Thymus (tissue), 11 donors: ENCODE data around the gene RPS27L. TPM values are rescaled to one million over a fixed set of nuclear protein-coding genes. Genes with fewer than 3 reads are reported as not detected.

Experiments
- DNase-seq, 9 donors: peaks; one replicate each; pipeline ENCODE4 v3.0.0-alpha.2; 2013; ENCODE audit warnings: low spot score in 9 of 9, low read depth in 6 of 9, missing footprints in 1 of 9
- H3K27ac ChIP-seq, 2 donors: one replicate each; pipeline ENCODE4 v1.5.1; 2013; ENCODE audit warnings: control low read depth in 1 of 2, low read depth in 1 of 2, low read length in 1 of 2, mild to moderate bottlenecking in 1 of 2, moderate library complexity in 1 of 2
- H3K27me3 ChIP-seq, 2 donors: one replicate each; pipeline ENCODE4 v1.5.1; 2013; ENCODE audit warnings: low read length in 1 of 2; ENCODE audit not compliant: control insufficient read depth in 2 of 2, insufficient read depth in 1 of 2
- H3K36me3 ChIP-seq, 2 donors: one replicate each; pipeline ENCODE4 v1.5.1; 2013; ENCODE audit warnings: low read length in 1 of 2, mild to moderate bottlenecking in 1 of 2, moderate library complexity in 1 of 2; ENCODE audit not compliant: control insufficient read depth in 2 of 2, insufficient read depth in 2 of 2
- H3K4me1 ChIP-seq, 2 donors: one replicate each; pipeline ENCODE4 v1.5.1; 2013; ENCODE audit warnings: low read length in 2 of 2; ENCODE audit not compliant: control insufficient read depth in 2 of 2, insufficient read depth in 2 of 2
- H3K4me3 ChIP-seq, 2 donors: one replicate each; pipeline ENCODE4 v1.5.1; 2013; ENCODE audit warnings: low read length in 2 of 2, control low read depth in 1 of 2, mild to moderate bottlenecking in 1 of 2
- H3K9me3 ChIP-seq, 2 donors: one replicate each; pipeline ENCODE4 v1.5.1; 2013; ENCODE audit warnings: low read length in 1 of 2, mild to moderate bottlenecking in 1 of 2; ENCODE audit not compliant: control insufficient read depth in 2 of 2, insufficient read depth in 1 of 2
- WGBS: extraction: QIAGEN DNeasy Blood & Tissue Kit; methylation state at CpG from one replicate; pipeline ENCODE4 v1.1.7; 2013; 5-methylcytosine and 5-hydroxymethylcytosine counted together
- polyA plus RNA-seq: library from polyadenylated mRNA; stranded (reverse); fragments of 200-250 nt; gene quantifications from one replicate; pipeline ENCODE4 v1.2.3, GENCODE V29; 2013
- total RNA-seq: library from RNA; stranded (reverse); fragments of 120-200 nt; gene quantifications from one replicate; pipeline ENCODE4 v1.2.4, GENCODE V29; 2013
- donor health status: healthy.

Gene RPS27L
- total and polyA plus RNA-seq, 2 donors = 124 to 181 TPM

- Histone ChIP-seq H3K27ac (no peak overlapping the region), H3K9me3 (no peaks in the 10 kb centered on the region), H3K4me3 (no peak overlapping the region), H3K27me3 (no peaks in the 10 kb centered on the region), H3K36me3 (no peaks in the 10 kb centered on the region), H3K4me1 (no peaks in the 10 kb centered on the region)
- 100% methylated on average over 2 of the region's 2 CpGs for whole genome bisulfite sequencing
- no peak for DNase-seq
Measured at GRCh38 chr15:63134245-63134985, 22.9 kb downstream of the RPS27L start.

GRCh38 chr15:63133786-63134185 is 23.5 kb downstream of the RPS27L start:
- WGBS = 97% methylated on average over 1 of the region's 1 CpG
- Histone ChIP-seq H3K4me3 (no peak overlapping the region), H3K9me3 (no peaks in the 10 kb centered on the region), H3K4me1 (no peaks in the 10 kb centered on the region), H3K36me3 (no peaks in the 10 kb centered on the region), H3K27me3 (no peaks in the 10 kb centered on the region), H3K27ac (no peak overlapping the region)
- DNase-seq = no peak

- Histone ChIP-seq H3K27ac (no peak overlapping the region), H3K36me3 (no peaks in the 10 kb centered on the region), H3K9me3 (no peaks in the 10 kb centered on the region), H3K4me1 (no peaks in the 10 kb centered on the region), H3K27me3 (no peaks in the 10 kb centered on the region), H3K4me3 (no peak overlapping the region)
- WGBS = 95% methylated on average over 3 of the region's 3 CpGs
- no peak for DNase-seq
Measured at GRCh38 chr15:63126726-63127125, 30.6 kb downstream of the RPS27L start.

GRCh38 chr15:63124506-63124905 is 32.8 kb downstream of the RPS27L start:
- H3K4me1 ChIP-seq = no peaks in the 10 kb centered on the region
- H3K27me3 ChIP-seq = no peaks in the 10 kb centered on the region
- peaks cover 2 to 7% of the 10 kb centered on the region in 2 donors for H3K9me3 ChIP-seq
- peaks cover 0 to 6% of the 10 kb centered on the region in 2 donors for H3K36me3 ChIP-seq
- H3K27ac ChIP-seq = no peak overlapping the region
- DNase-seq = no peak
- no peak overlapping the region for H3K4me3 ChIP-seq
- WGBS = 97% methylated on average over 9 of the region's 9 CpGs

GRCh38 chr15:63122002-63122875 is 35.0 kb downstream of the RPS27L start:
- DNase-seq = peak in 7 of 9 donors; percentile 24 to 72 (median 30)
- Histone ChIP-seq H3K36me3 (peaks cover 0 to 6% of the 10 kb centered on the region in 2 donors), H3K9me3 (peaks cover 3 to 11% of the 10 kb centered on the region in 2 donors), H3K27me3 (no peaks in the 10 kb centered on the region), H3K4me3 (peak overlapping the region; percentile 82 to 92), H3K27ac (peak overlapping the region; percentile 43 to 95), H3K4me1 (no peaks in the 10 kb centered on the region)
- WGBS = 1% methylated on average over 59 of the region's 59 CpGs

- peaks cover 0 to 6% of the 10 kb centered on the region in 2 donors for H3K36me3 ChIP-seq
Measured at GRCh38 chr15:63121382-63122001, 35.8 kb downstream of the RPS27L start, which contains the start of gene LACTB. LACTB (plus strand) TSS chr15:63121861; CDS start chr15:63121872, 11 bp downstream.

GRCh38 chr15:63118854-63119253 is 38.4 kb downstream of the RPS27L start:
- H3K27ac ChIP-seq = no peak overlapping the region
- no peak overlapping the region for H3K4me3 ChIP-seq
- 96% methylated on average over 3 of the region's 3 CpGs for WGBS
- H3K36me3 ChIP-seq = peaks cover 0 to 6% of the 10 kb centered on the region in 2 donors
- DNase-seq = no peak
- peaks cover 3 to 11% of the 10 kb centered on the region in 2 donors for H3K9me3 ChIP-seq
- no peaks in the 10 kb centered on the region for H3K4me1 ChIP-seq
- no peaks in the 10 kb centered on the region for H3K27me3 ChIP-seq

More at GRCh38 chr15:63121382-63122001, 35.8 kb downstream of the RPS27L start, which contains the start of gene LACTB:
- H3K27me3 ChIP-seq = no peaks in the 10 kb centered on the region
- peak within 1 kb of the TSS; percentile 82 to 92 for H3K4me3 ChIP-seq
- H3K27ac ChIP-seq = peak within 1 kb of the TSS; percentile 43 to 95
- H3K9me3 ChIP-seq = peaks cover 3 to 11% of the 10 kb centered on the region in 2 donors
- WGBS = 8% methylated on average over 40 of the region's 40 CpGs
- H3K4me1 ChIP-seq = no peaks in the 10 kb centered on the region
- peak; percentile 21 to 89 (median 66) for DNase-seq

GRCh38 chr15:63114465-63114864 is 42.8 kb downstream of the RPS27L start:
- peaks cover under 1 to 4% of the 10 kb centered on the region in 2 donors for H3K9me3 ChIP-seq
- no peaks in the 10 kb centered on the region for H3K36me3 ChIP-seq
- DNase-seq = no peak
- 95% methylated on average over 2 of the region's 2 CpGs for WGBS
- no peaks in the 10 kb centered on the region for H3K27me3 ChIP-seq
- H3K4me1 ChIP-seq = peaks cover 0 to 6% of the 10 kb centered on the region in 2 donors
- no peak overlapping the region for H3K4me3 ChIP-seq
- no peak overlapping the region for H3K27ac ChIP-seq
